NCI-H1930 (cell line): ENCODE measurements around the gene TMUB1.
"Not testable (repeated sequence)": the region's sequence is repeated elsewhere in the genome, so short reads cannot be mapped to it uniquely, and the experiment has no call there.

Source experiments
- DNase-seq, 2 experiments: peaks; one replicate each; lab custom pipeline; 2025; lab: John Stamatoyannopoulos, UW

Gene TMUB1

GRCh38 chr7:151053096-151053495 lies 30.2 kb downstream of the TMUB1 start:
- no peak for DNase-seq

- no peak for DNase-seq
Measured at GRCh38 chr7:151051108-151051507, 32.2 kb downstream of the TMUB1 start.

GRCh38 chr7:151048911-151049463 lies 34.3 kb downstream of the TMUB1 start:
- DNase-seq, result no peak

GRCh38 chr7:151047976-151048815 lies 35.1 kb downstream of the TMUB1 start, which contains the start of gene ASIC3:
ASIC3 (plus strand) TSS chr7:151048531; CDS start chr7:151048886, 355 bp downstream.
- DNase-seq, result no peak

GRCh38 chr7:151046603-151047573 lies 36.4 kb downstream of the TMUB1 start:
- DNase-seq, result no peak

- DNase-seq, result no peak
Measured at GRCh38 chr7:151045967-151046366, 37.3 kb downstream of the TMUB1 start.

GRCh38 chr7:151045262-151045661 lies 38.0 kb downstream of the TMUB1 start:
- no peak for DNase-seq

- DNase-seq, result no peak
Measured at GRCh38 chr7:151043959-151044358, 39.3 kb downstream of the TMUB1 start.

- DNase-seq, result not testable (repeated sequence)
Measured at GRCh38 chr7:151043449-151043848, 39.8 kb downstream of the TMUB1 start.

GRCh38 chr7:151040616-151041375 lies 42.5 kb downstream of the TMUB1 start:
- no peak for DNase-seq

- no peak for DNase-seq
Measured at GRCh38 chr7:151039850-151040548, 43.3 kb downstream of the TMUB1 start.

GRCh38 chr7:151038951-151039849 lies 44.1 kb downstream of the TMUB1 start:
- DNase-seq, result no peak

- DNase-seq, result no peak
Measured at GRCh38 chr7:151035902-151036301, 47.4 kb downstream of the TMUB1 start.

- no peak for DNase-seq
Measured at GRCh38 chr7:151035026-151035717, 48.1 kb downstream of the TMUB1 start.

GRCh38 chr7:151034312-151035025 lies 48.8 kb downstream of the TMUB1 start:
- no peak for DNase-seq

- no peak for DNase-seq
Measured at GRCh38 chr7:151033864-151034249, 49.4 kb downstream of the TMUB1 start.

- no peak for DNase-seq
Measured at GRCh38 chr7:151032936-151033863, 50.1 kb downstream of the TMUB1 start.
